ENCODE results near the gene SLC12A3.

DNA sequence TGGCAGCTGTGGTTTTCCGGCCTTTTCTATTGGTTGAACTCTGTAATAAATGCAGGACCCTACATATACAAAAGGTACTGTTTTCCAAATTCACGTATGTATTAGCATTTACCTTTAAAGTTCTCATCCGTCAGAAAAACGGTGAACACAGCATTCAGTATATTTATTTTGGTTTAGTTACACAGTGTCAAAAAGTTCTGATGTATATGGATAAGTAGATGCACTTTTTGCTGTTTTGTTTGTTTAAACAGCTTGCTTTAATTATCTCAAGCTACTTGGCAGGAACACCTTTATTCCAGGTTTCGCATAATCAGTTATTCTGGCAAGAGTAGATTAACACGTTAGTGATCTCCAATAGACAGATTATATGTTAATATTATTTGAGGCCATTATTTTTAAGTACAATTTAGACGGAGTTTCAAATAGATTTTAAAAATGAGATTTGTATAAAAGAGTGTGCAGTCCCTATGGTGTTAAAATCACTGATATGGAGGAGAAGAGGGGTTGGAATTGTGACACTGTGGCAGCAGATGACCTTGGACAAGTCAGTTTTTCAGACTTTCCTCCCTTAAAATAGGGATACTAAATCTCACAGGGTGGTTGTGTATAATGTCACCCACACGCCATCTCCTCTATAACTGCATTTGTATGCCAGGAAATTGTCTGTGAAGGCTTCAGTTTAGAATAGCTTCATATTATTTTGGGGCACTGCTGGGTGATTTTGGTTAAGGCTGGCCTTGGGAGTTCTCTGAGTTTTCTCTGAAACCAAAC lies 69.0 kb downstream of the SLC12A3 start:
- TF ChIP-seq, protein P1, sequence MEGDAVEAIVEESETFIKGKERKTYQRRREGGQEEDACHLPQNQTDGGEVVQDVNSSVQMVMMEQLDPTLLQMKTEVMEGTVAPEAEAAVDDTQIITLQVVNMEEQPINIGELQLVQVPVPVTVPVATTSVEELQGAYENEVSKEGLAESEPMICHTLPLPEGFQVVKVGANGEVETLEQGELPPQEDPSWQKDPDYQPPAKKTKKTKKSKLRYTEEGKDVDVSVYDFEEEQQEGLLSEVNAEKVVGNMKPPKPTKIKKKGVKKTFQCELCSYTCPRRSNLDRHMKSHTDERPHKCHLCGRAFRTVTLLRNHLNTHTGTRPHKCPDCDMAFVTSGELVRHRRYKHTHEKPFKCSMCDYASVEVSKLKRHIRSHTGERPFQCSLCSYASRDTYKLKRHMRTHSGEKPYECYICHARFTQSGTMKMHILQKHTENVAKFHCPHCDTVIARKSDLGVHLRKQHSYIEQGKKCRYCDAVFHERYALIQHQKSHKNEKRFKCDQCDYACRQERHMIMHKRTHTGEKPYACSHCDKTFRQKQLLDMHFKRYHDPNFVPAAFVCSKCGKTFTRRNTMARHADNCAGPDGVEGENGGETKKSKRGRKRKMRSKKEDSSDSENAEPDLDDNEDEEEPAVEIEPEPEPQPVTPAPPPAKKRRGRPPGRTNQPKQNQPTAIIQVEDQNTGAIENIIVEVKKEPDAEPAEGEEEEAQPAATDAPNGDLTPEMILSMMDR (IDR thresholded peaks at IDR 0.05; ENCODE audit: low read depth, low read length): no peak
- no peak for TF ChIP-seq EZH2phosphoT487 (IDR thresholded peaks at IDR 0.05; ENCODE audit: low read depth)
